CD14-positive monocyte (primary cell): Measurements from ENCODE around the gene CHP2. TPM values are rescaled to one million over a fixed set of nuclear protein-coding genes. Genes with fewer than 3 reads are reported as not detected.

ENCODE experiments used
- DNase-seq, 3 donors: peaks; one replicate each; pipeline ENCODE4 v3.0.0-alpha.2; 2011 to 2022
- H2AFZ ChIP-seq: 2 replicates; pipeline ENCODE4 v1.6.0; 2012; ENCODE audit warnings: mild to moderate bottlenecking, low read depth, low read length, inconsistent platforms; ENCODE audit not compliant: insufficient read depth, poor library complexity, severe bottlenecking
- H3K27ac ChIP-seq, 2 donors: 1 replicate in 1 of 2; 2 replicates in 1 of 2; pipeline ENCODE4 v1.5.1; 2012 to 2013; ENCODE audit warnings: low read length in 2 of 2, control low read depth in 1 of 2, inconsistent platforms in 1 of 2, low read depth in 1 of 2, mild to moderate bottlenecking in 1 of 2
- H3K27me3 ChIP-seq, 2 donors: one replicate each; pipeline versions ENCODE4 v1.6.0 to v1.6.1; 2011 to 2013; ENCODE audit warnings: low read length in 2 of 2; ENCODE audit not compliant: control insufficient read depth in 2 of 2, insufficient read depth in 2 of 2
- H3K36me3 ChIP-seq, 2 donors: replicated peaks in 1 of 2; 1 replicate in 1 of 2; 2 replicates in 1 of 2; pipeline versions ENCODE4 v1.5.1 to v1.6.1; 2012 to 2013; ENCODE audit warnings: low read length in 2 of 2, control low read depth in 1 of 2, inconsistent platforms in 1 of 2, mild to moderate bottlenecking in 1 of 2; ENCODE audit not compliant: insufficient read depth in 2 of 2, control insufficient read depth in 1 of 2
- H3K4me1 ChIP-seq, 2 donors: 1 replicate in 1 of 2; 2 replicates in 1 of 2; pipeline versions ENCODE4 v1.5.1 to v1.6.1; 2012 to 2013; ENCODE audit warnings: low read length in 2 of 2, control low read depth in 1 of 2, inconsistent platforms in 1 of 2, mild to moderate bottlenecking in 1 of 2, moderate library complexity in 1 of 2; ENCODE audit not compliant: insufficient read depth in 2 of 2, control insufficient read depth in 1 of 2
- H3K4me2 ChIP-seq: replicated peaks from 2 replicates; pipeline ENCODE3; 2012; ENCODE audit warnings: low read length, moderate library complexity, mild to moderate bottlenecking; ENCODE audit not compliant: poor library complexity, severe bottlenecking; ENCODE audit errors: extremely low read depth
- H3K4me3 ChIP-seq, 3 experiments: fragments of 200-600 bp in 1 of 3; sonication (generic) in 1 of 3; replicated peaks in 1 of 3; 1 replicate in 2 of 3; 2 replicates in 1 of 3; pipeline ENCODE4 v1.5.1; 2011 to 2013; ENCODE audit warnings: low read length in 3 of 3, mild to moderate bottlenecking in 3 of 3, control low read depth in 2 of 3, low read depth in 2 of 3, inconsistent platforms in 1 of 3, moderate library complexity in 1 of 3
- H3K79me2 ChIP-seq: 2 replicates; pipeline ENCODE4 v1.6.0; 2012; ENCODE audit warnings: mild to moderate bottlenecking, control low read depth, inconsistent platforms, low read length, moderate library complexity; ENCODE audit not compliant: insufficient read depth
- H3K9ac ChIP-seq: 2 replicates; pipeline ENCODE4 v1.6.0; 2017; ENCODE audit warnings: low read length, mild to moderate bottlenecking; ENCODE audit not compliant: insufficient read depth, poor library complexity, severe bottlenecking
- H3K9me3 ChIP-seq, 2 donors: replicated peaks in 1 of 2; 1 replicate in 1 of 2; 2 replicates in 1 of 2; pipeline versions ENCODE4 v1.5.1 to v1.6.1; 2012 to 2013; ENCODE audit warnings: low read length in 2 of 2, control low read depth in 1 of 2; ENCODE audit not compliant: control insufficient read depth in 1 of 2, insufficient read depth in 1 of 2
- H4K20me1 ChIP-seq: 2 replicates; pipeline ENCODE4 v1.6.0; 2012; ENCODE audit warnings: mild to moderate bottlenecking, low read length, control low read depth, moderate library complexity; ENCODE audit not compliant: insufficient read depth
- H3K27ac Mint-ChIP-seq, 7 donors: one replicate each; pipeline ENCODE4 v1.8.0; 2020; ENCODE audit warnings: mild to moderate bottlenecking in 7 of 7, mixed read lengths in 7 of 7, moderate library complexity in 6 of 7, inconsistent platforms in 2 of 7
- H3K27me3 Mint-ChIP-seq, 3 donors: one replicate each; pipeline ENCODE4 v1.8.0; 2021 to 2022; ENCODE audit warnings: low read depth in 3 of 3, mild to moderate bottlenecking in 3 of 3, mixed read lengths in 3 of 3, moderate library complexity in 3 of 3, inconsistent platforms in 1 of 3
- H3K36me3 Mint-ChIP-seq, 2 donors: one replicate each; pipeline ENCODE4 v1.8.0; 2020; ENCODE audit warnings: mixed read lengths in 2 of 2, inconsistent platforms in 1 of 2, mild to moderate bottlenecking in 1 of 2
- H3K4me1 Mint-ChIP-seq: one replicate; pipeline ENCODE4 v1.8.0; 2020; ENCODE audit warnings: mild to moderate bottlenecking, mixed read lengths
- H3K4me3 Mint-ChIP-seq, 2 donors: one replicate each; pipeline ENCODE4 v1.8.0; 2020; ENCODE audit warnings: mild to moderate bottlenecking in 2 of 2, mixed read lengths in 2 of 2, moderate library complexity in 1 of 2
- H3K9me3 Mint-ChIP-seq, 7 donors: one replicate each; pipeline ENCODE4 v1.8.0; 2020 to 2022; ENCODE audit warnings: mixed read lengths in 7 of 7, mild to moderate bottlenecking in 6 of 7, moderate library complexity in 6 of 7, inconsistent platforms in 2 of 7
- CTCF ChIP-seq: fragments of 200-600 bp; IDR thresholded peaks from one replicate; pipeline ENCODE4 v1.8.0; 2022; ENCODE audit warnings: antibody characterized with exemption, mild to moderate bottlenecking
- WGBS: methylation state at CpG from one replicate; pipeline ENCODE4 v1.1.5; 2013; ENCODE audit warnings: missing lambda C conversion rate; ENCODE audit not compliant: insufficient coverage; 5-methylcytosine and 5-hydroxymethylcytosine counted together
- intact Hi-C, 2 donors: fragments of 100-400 bp; cut with micrococcal nuclease; formaldehyde crosslinking; loops; one replicate each; pipeline versions ENCODE4 v1.15.0 to v1.15.1; 2023
- polyA plus RNA-seq, 3 donors: library from polyadenylated mRNA; depleted of rRNA in 1 of 3; unstranded in 2 of 3; stranded (reverse) in 1 of 3; fragments of 300-500 nt in 2 of 3; fragments of >200 nt in 1 of 3; fragmentation: Illumina TruSeq in 2 of 3; gene quantifications; 1 replicate in 2 of 3; 2 replicates in 1 of 3; pipeline ENCODE4 v1.2.3, GENCODE V29; 2012 to 2021

The CHP2 gene
- polyA plus RNA-seq, 3 donors, result not detected

- no peaks in the 10 kb centered on the region for H4K20me1 ChIP-seq
Measured at GRCh38 chr16:23711785-23712184, 43.0 kb upstream of the CHP2 start.

GRCh38 chr16:23712976-23713375 lies 41.9 kb upstream of the CHP2 start, which contains the start of gene ERN2:
ERN2 (minus strand) TSS chr16:23713222; CDS start chr16:23713187, 35 bp downstream.
- H3K4me1 ChIP-seq, result no peaks in the 10 kb centered on the region
- H3K4me3 Mint-ChIP-seq, result peak within 1 kb of the TSS in 1 of 2 donors; percentile 81
- H3K9ac ChIP-seq, result no peak within 1 kb of the TSS
- no peaks in the 10 kb centered on the region for H4K20me1 ChIP-seq
- peaks cover 8 to 16% of the 10 kb centered on the region in 2 donors for H3K9me3 ChIP-seq
- peaks cover 44 to 68% (median 66%) of the 10 kb centered on the region in 3 donors for H3K27me3 Mint-ChIP-seq
- H3K27me3 ChIP-seq, result peaks cover 21 to 49% of the 10 kb centered on the region in 2 donors
- no peaks in the 10 kb centered on the region for H3K79me2 ChIP-seq
- H3K36me3 Mint-ChIP-seq, result no peaks in the 10 kb centered on the region
- peaks cover 4 to 25% (median 21%) of the 10 kb centered on the region in 7 donors for H3K9me3 Mint-ChIP-seq
- H3K4me1 Mint-ChIP-seq, result peaks cover 2% of the 10 kb centered on the region
- H2AFZ ChIP-seq, result no peak within 1 kb of the TSS
- no peak within 1 kb of the TSS for H3K27ac ChIP-seq
- H3K4me3 ChIP-seq, result no peak within 1 kb of the TSS
- H3K36me3 ChIP-seq, result no peaks in the 10 kb centered on the region
- intact Hi-C loops, result no loop called here
- no peak for TF ChIP-seq CTCF
- no peak within 1 kb of the TSS for H3K27ac Mint-ChIP-seq
- H3K4me2 ChIP-seq, result no peak within 1 kb of the TSS
- DNase-seq, result no peak
- 6% methylated on average over 37 of the region's 37 CpGs for WGBS

More at GRCh38 chr16:23711785-23712184, 43.0 kb upstream of the CHP2 start:
- peaks cover 21 to 45% of the 10 kb centered on the region in 2 donors for H3K27me3 ChIP-seq
- Mint-ChIP-seq H3K4me3 (peak overlapping the region in 1 of 2 donors; percentile 66), H3K27me3 (peaks cover 47 to 62% (median 57%) of the 10 kb centered on the region in 3 donors), H3K27ac (no peak overlapping the region), H3K36me3 (no peaks in the 10 kb centered on the region), H3K9me3 (peaks cover 4 to 25% (median 21%) of the 10 kb centered on the region in 7 donors), H3K4me1 (peaks cover 2% of the 10 kb centered on the region)
- no peak overlapping the region for H3K4me3 ChIP-seq
- WGBS, result 83% methylated on average over 3 of the region's 4 CpGs
- DNase-seq, result no peak
- H3K27ac ChIP-seq, result no peak overlapping the region
- H3K79me2 ChIP-seq, result no peaks in the 10 kb centered on the region
- H3K36me3 ChIP-seq, result no peaks in the 10 kb centered on the region
- no peak overlapping the region for H3K4me2 ChIP-seq
- intact Hi-C loops, result no loop called here
- TF ChIP-seq CTCF, result no peak
- H3K9ac ChIP-seq, result no peak overlapping the region
- H2AFZ ChIP-seq, result no peak overlapping the region
- no peaks in the 10 kb centered on the region for H3K4me1 ChIP-seq
- peaks cover 8 to 16% of the 10 kb centered on the region in 2 donors for H3K9me3 ChIP-seq
